ENCODE data around the gene TTC39A. TPM values are rescaled to one million over a fixed set of nuclear protein-coding genes. Genes with fewer than 3 reads are reported as not detected.

The TTC39A gene
- total RNA-seq, 2 donors from 2014 or later = 0.74 TPM; not detected in 1

Other genes with a start within 250 kb of the TTC39A start
- gene C1orf185, start 228.3 kb downstream of the TTC39A start, total RNA-seq = not detected
- gene RNF11, start 94.3 kb downstream of the TTC39A start, total RNA-seq = 10 to 100 TPM; 23.6 to 30.3 TPM
- gene EPS15, start 188.7 kb upstream of the TTC39A start, total RNA-seq = 10 to 100 TPM; 54.2 to 65.4 TPM